GM12892 (cell line): ENCODE measurements around the gene IP6K3.

Experiments
- POLR2A ChIP-seq: IDR thresholded peaks from 2 replicates; pipeline ENCODE4 v1.6.1; 2011; ENCODE audit warnings: low read depth, low read length, control low read depth
- TAF1 ChIP-seq: IDR thresholded peaks from 2 replicates; pipeline ENCODE4 v1.6.1; 2011; ENCODE audit warnings: low read depth, mild to moderate bottlenecking, control low read depth, low read length, borderline replicate concordance

DNA sequence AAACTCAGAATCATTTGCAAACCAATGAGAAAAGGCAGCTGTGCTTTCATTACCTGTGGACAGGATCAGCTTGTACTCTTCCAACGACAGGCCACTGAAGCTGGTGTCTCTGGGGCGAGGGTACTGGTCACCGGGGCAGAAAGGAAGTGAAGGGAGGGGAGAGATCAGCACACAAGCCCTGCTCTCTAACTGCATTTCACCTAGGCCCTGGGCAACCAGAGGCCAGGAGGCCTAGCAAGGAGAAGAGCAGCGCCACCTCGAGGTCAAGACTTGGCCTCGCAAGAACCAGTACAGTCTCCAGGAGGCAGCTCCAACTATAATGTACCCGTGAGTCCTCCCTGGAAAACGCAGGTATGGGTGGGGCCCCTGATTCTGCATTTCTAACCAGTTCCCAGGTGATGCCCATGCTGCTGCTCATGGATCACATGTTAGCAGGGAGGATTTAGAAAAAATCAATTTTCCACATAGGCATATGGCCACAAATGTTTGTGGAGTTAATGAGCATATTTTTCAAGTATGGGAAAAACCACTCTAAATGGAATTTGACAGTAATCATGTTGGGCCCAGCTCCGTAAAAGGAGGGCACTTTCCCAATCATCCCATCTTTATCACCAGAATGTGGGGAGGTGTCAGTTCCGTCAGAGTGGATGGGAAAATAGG, 46.2 kb downstream of the IP6K3 start:
- TF ChIP-seq TAF1 = no peak
- no peak for TF ChIP-seq POLR2A
